Small intestine (tissue), 7 donors: ENCODE measurements around the gene HELQ. TPM values are rescaled to one million over a fixed set of nuclear protein-coding genes. Genes with fewer than 3 reads are reported as not detected.
A peak's percentile ranks its signal among the peaks of the same experiment; 100 is the strongest.

Experiments
- DNase-seq, 2 donors: peaks; one replicate each; pipeline versions ENCODE4 v3.0.0 to v3.0.0-alpha.2; 2013
- FAIRE-seq: peaks from 2 replicates; lab custom pipeline; 2012; peaks lifted over from hg19 to GRCh38; lab: Jason Lieb, UNC
- H3K27ac ChIP-seq, 3 donors: one replicate each; pipeline ENCODE4 v1.5.1; 2013; ENCODE audit warnings: low read length in 2 of 3, mild to moderate bottlenecking in 2 of 3, control low read depth in 1 of 3, inconsistent platforms in 1 of 3, low read depth in 1 of 3, moderate library complexity in 1 of 3
- H3K27me3 ChIP-seq, 3 donors: one replicate each; pipeline ENCODE4 v1.6.1; 2013; ENCODE audit warnings: low read length in 3 of 3, inconsistent platforms in 1 of 3; ENCODE audit not compliant: control insufficient read depth in 3 of 3, insufficient read depth in 3 of 3
- H3K36me3 ChIP-seq, 3 donors: one replicate each; pipeline ENCODE4 v1.6.1; 2013; ENCODE audit warnings: low read length in 3 of 3, inconsistent platforms in 1 of 3, low read depth in 1 of 3, mild to moderate bottlenecking in 1 of 3, moderate library complexity in 1 of 3; ENCODE audit not compliant: control insufficient read depth in 3 of 3, insufficient read depth in 2 of 3
- H3K4me1 ChIP-seq, 3 donors: one replicate each; pipeline ENCODE4 v1.6.1; 2013; ENCODE audit warnings: low read length in 2 of 3, inconsistent platforms in 1 of 3, low read depth in 1 of 3, mild to moderate bottlenecking in 1 of 3, moderate library complexity in 1 of 3; ENCODE audit not compliant: control insufficient read depth in 3 of 3, insufficient read depth in 2 of 3
- H3K4me3 ChIP-seq, 3 donors: one replicate each; pipeline ENCODE4 v1.5.1; 2013; ENCODE audit warnings: low read length in 3 of 3, control low read depth in 1 of 3, inconsistent platforms in 1 of 3, low read depth in 1 of 3, mild to moderate bottlenecking in 1 of 3, moderate library complexity in 1 of 3
- H3K9me3 ChIP-seq, 2 donors: one replicate each; pipeline ENCODE4 v1.6.1; 2013; ENCODE audit warnings: low read depth in 1 of 2, low read length in 1 of 2; ENCODE audit not compliant: control insufficient read depth in 2 of 2, insufficient read depth in 1 of 2
- WGBS, 3 donors: extraction: QIAGEN DNeasy Blood & Tissue Kit; methylation state at CpG; one replicate each; pipeline ENCODE4 v1.1.7; 2013; 5-methylcytosine and 5-hydroxymethylcytosine counted together
- polyA plus RNA-seq, 4 donors: library from polyadenylated mRNA; stranded (reverse) in 3 of 4; unstranded in 1 of 4; fragments of 200-250 nt in 3 of 4; fragments of 120-200 nt in 1 of 4; gene quantifications; one replicate each; pipeline versions ENCODE4 v1.2.1 to v1.2.3, GENCODE V29; 2013
- donor health status: healthy with polysubstance abuse.
- donor health status: control.
- donor health status: control.
- donor health status: Bipolar disorder and iron deficiency.
- donor health status: healthy.

HELQ gene
- polyA plus RNA-seq, 4 donors: 4.9 to 13.0 (median 6.6) TPM

GRCh38 chr4:83449009-83449408 lies 6.6 kb downstream of the HELQ start:
- H3K36me3 ChIP-seq: peaks cover 0 to 11% (median 2%) of the 10 kb centered on the region in 3 donors
- WGBS, 3 donors: 9 to 48% (median 35%) methylated on average over 2 of the region's 2 CpGs
- no peak overlapping the region for H3K27ac ChIP-seq
- peaks cover 0 to under 1% (median 0%) of the 10 kb centered on the region in 3 donors for H3K4me1 ChIP-seq
- DNase-seq (peak in 1 of 2 donors; percentile 12), FAIRE-seq (no peak)
- H3K4me3 ChIP-seq: no peak overlapping the region
- H3K9me3 ChIP-seq: no peaks in the 10 kb centered on the region
- no peaks in the 10 kb centered on the region for H3K27me3 ChIP-seq

GRCh38 chr4:83440899-83441298 lies 14.7 kb downstream of the HELQ start:
- Histone ChIP-seq H3K9me3 (no peaks in the 10 kb centered on the region), H3K4me1 (no peaks in the 10 kb centered on the region), H3K27me3 (no peaks in the 10 kb centered on the region), H3K27ac (no peak overlapping the region), H3K4me3 (no peak overlapping the region), H3K36me3 (peaks cover 1 to 28% (median 4%) of the 10 kb centered on the region in 3 donors)
- DNase-seq: no peak
- no peak for FAIRE-seq
- 79 to 82% (median 81%) methylated on average over 3 of the region's 3 CpGs for whole genome bisulfite sequencing, 3 donors

- Histone ChIP-seq H3K27ac (no peak overlapping the region), H3K9me3 (no peaks in the 10 kb centered on the region), H3K27me3 (no peaks in the 10 kb centered on the region), H3K4me3 (no peak overlapping the region), H3K4me1 (no peaks in the 10 kb centered on the region), H3K36me3 (peaks cover 1 to 28% (median 4%) of the 10 kb centered on the region in 3 donors)
- no peak for DNase-seq
- 62 to 83% (median 79%) methylated on average over 1 of the region's 1 CpG for WGBS, 3 donors
- FAIRE-seq: peak; percentile 85
Observed at GRCh38 chr4:83440148-83440814, 15.3 kb downstream of the HELQ start.

- no peaks in the 10 kb centered on the region for H3K27me3 ChIP-seq
- H3K36me3 ChIP-seq: peaks cover 1 to 29% (median 4%) of the 10 kb centered on the region in 3 donors
- DNase-seq: peak in 1 of 2 donors; percentile 5
- no peak overlapping the region for H3K27ac ChIP-seq
- no peak for FAIRE-seq
- no peaks in the 10 kb centered on the region for H3K9me3 ChIP-seq
- H3K4me3 ChIP-seq: no peak overlapping the region
- H3K4me1 ChIP-seq: no peaks in the 10 kb centered on the region
Observed at GRCh38 chr4:83438719-83439118, 16.9 kb downstream of the HELQ start.

- peaks cover 0 to 23% (median 2%) of the 10 kb centered on the region in 3 donors for H3K36me3 ChIP-seq
- 91 to 93% (median 93%) methylated on average over 4 of the region's 4 CpGs for WGBS, 3 donors
- H3K27ac ChIP-seq: no peak overlapping the region
- DNase-seq (no peak), FAIRE-seq (no peak)
- H3K9me3 ChIP-seq: no peaks in the 10 kb centered on the region
- no peak overlapping the region for H3K4me3 ChIP-seq
- H3K4me1 ChIP-seq: no peaks in the 10 kb centered on the region
- H3K27me3 ChIP-seq: no peaks in the 10 kb centered on the region
Observed at GRCh38 chr4:83436680-83437079, 18.9 kb downstream of the HELQ start.

- Histone ChIP-seq H3K4me3 (no peak overlapping the region), H3K9me3 (no peaks in the 10 kb centered on the region), H3K27ac (no peak overlapping the region), H3K36me3 (peaks cover 0 to 26% (median 0%) of the 10 kb centered on the region in 3 donors), H3K27me3 (no peaks in the 10 kb centered on the region), H3K4me1 (no peaks in the 10 kb centered on the region)
- DNase-seq: no peak
- 96% methylated on average over 1 of the region's 1 CpG for WGBS, 3 donors
- no peak for FAIRE-seq
Observed at GRCh38 chr4:83431200-83431599, 24.4 kb downstream of the HELQ start.

GRCh38 chr4:83418211-83418610 lies 37.4 kb downstream of the HELQ start:
- H3K4me1 ChIP-seq: no peaks in the 10 kb centered on the region
- no peak for DNase-seq
- H3K36me3 ChIP-seq: peaks cover 4 to 28% (median 10%) of the 10 kb centered on the region in 3 donors
- no peak for FAIRE-seq
- H3K4me3 ChIP-seq: no peak overlapping the region
- H3K9me3 ChIP-seq: no peaks in the 10 kb centered on the region
- no peaks in the 10 kb centered on the region for H3K27me3 ChIP-seq
- no peak overlapping the region for H3K27ac ChIP-seq

GRCh38 chr4:83417566-83417965 lies 38.1 kb downstream of the HELQ start:
- Histone ChIP-seq H3K36me3 (peaks cover 4 to 33% (median 10%) of the 10 kb centered on the region in 3 donors), H3K4me1 (no peaks in the 10 kb centered on the region), H3K4me3 (no peak overlapping the region), H3K9me3 (no peaks in the 10 kb centered on the region), H3K27ac (no peak overlapping the region), H3K27me3 (no peaks in the 10 kb centered on the region)
- DNase-seq (no peak), FAIRE-seq (no peak)
- WGBS, 3 donors: 80 to 93% (median 93%) methylated on average over 4 of the region's 4 CpGs

GRCh38 chr4:83413676-83414075 lies 41.9 kb downstream of the HELQ start:
- H3K4me3 ChIP-seq: no peak overlapping the region
- no peaks in the 10 kb centered on the region for H3K9me3 ChIP-seq
- no peak overlapping the region for H3K27ac ChIP-seq
- H3K4me1 ChIP-seq: no peaks in the 10 kb centered on the region
- WGBS, 3 donors: 97 to 100% (median 100%) methylated on average over 2 of the region's 2 CpGs
- H3K36me3 ChIP-seq: peaks cover 2 to 26% (median 7%) of the 10 kb centered on the region in 3 donors
- H3K27me3 ChIP-seq: no peaks in the 10 kb centered on the region
- DNase-seq (peak in 1 of 2 donors; percentile 31), FAIRE-seq (no peak)
